Measurements from ENCODE around the gene CCDC57.
"Not testable (repeated sequence)": the region's sequence is repeated elsewhere in the genome, so short reads cannot be mapped to it uniquely, and the experiment has no call there.

Gene CCDC57

GRCh38 chr17:82212331-82213250 lies at the start of gene CCDC57:
CCDC57 (minus strand) TSS chr17:82212842; CDS start chr17:82201944, 10,898 bp downstream.
- DNase-seq (ENCODE audit: low spot score) = peak; percentile 76

GRCh38 chr17:82262344-82262743 lies 49.7 kb upstream of the CCDC57 start:
- DNase-seq (ENCODE audit: low spot score) = no peak

GRCh38 chr17:82259972-82260961 lies 47.6 kb upstream of the CCDC57 start:
- DNase-seq (ENCODE audit: low spot score) = not testable (repeated sequence)

- DNase-seq (ENCODE audit: low spot score) = no peak
Measured at GRCh38 chr17:82258555-82258954, 45.9 kb upstream of the CCDC57 start.

- peak; percentile 82 for DNase-seq (ENCODE audit: low spot score)
Measured at GRCh38 chr17:82257473-82257872, 44.8 kb upstream of the CCDC57 start.

GRCh38 chr17:82256242-82256885 lies 43.7 kb upstream of the CCDC57 start:
- DNase-seq (ENCODE audit: low spot score) = no peak

GRCh38 chr17:82255402-82255972 lies 42.8 kb upstream of the CCDC57 start:
- no peak for DNase-seq (ENCODE audit: low spot score)

- not testable (repeated sequence) for DNase-seq (ENCODE audit: low spot score)
Measured at GRCh38 chr17:82254746-82255145, 42.1 kb upstream of the CCDC57 start.

- not testable (repeated sequence) for DNase-seq (ENCODE audit: low spot score)
Measured at GRCh38 chr17:82254096-82254495, 41.5 kb upstream of the CCDC57 start.

GRCh38 chr17:82253179-82253544 lies 40.5 kb upstream of the CCDC57 start:
- DNase-seq (ENCODE audit: low spot score) = no peak

GRCh38 chr17:82252511-82253178 lies 40.0 kb upstream of the CCDC57 start:
- DNase-seq (ENCODE audit: low spot score) = no peak

GRCh38 chr17:82250868-82251500 lies 38.3 kb upstream of the CCDC57 start:
- DNase-seq (ENCODE audit: low spot score) = no peak

GRCh38 chr17:82249896-82250581 lies 37.4 kb upstream of the CCDC57 start:
- no peak for DNase-seq (ENCODE audit: low spot score)

- no peak for DNase-seq (ENCODE audit: low spot score)
Measured at GRCh38 chr17:82248815-82249674, 36.4 kb upstream of the CCDC57 start.

- no peak for DNase-seq (ENCODE audit: low spot score)
Measured at GRCh38 chr17:82247856-82248671, 35.4 kb upstream of the CCDC57 start.

- DNase-seq (ENCODE audit: low spot score) = no peak
Measured at GRCh38 chr17:82247182-82247823, 34.7 kb upstream of the CCDC57 start.

- no peak for DNase-seq (ENCODE audit: low spot score)
Measured at GRCh38 chr17:82246365-82247181, 33.9 kb upstream of the CCDC57 start.
